Amygdala (tissue), 56 donors: ENCODE results near the gene TMC2.

Experiments used
- DNase-seq, 56 donors: peaks; one replicate each; lab custom pipeline; 2025; lab: John Stamatoyannopoulos, UW

TMC2 gene

DNA sequence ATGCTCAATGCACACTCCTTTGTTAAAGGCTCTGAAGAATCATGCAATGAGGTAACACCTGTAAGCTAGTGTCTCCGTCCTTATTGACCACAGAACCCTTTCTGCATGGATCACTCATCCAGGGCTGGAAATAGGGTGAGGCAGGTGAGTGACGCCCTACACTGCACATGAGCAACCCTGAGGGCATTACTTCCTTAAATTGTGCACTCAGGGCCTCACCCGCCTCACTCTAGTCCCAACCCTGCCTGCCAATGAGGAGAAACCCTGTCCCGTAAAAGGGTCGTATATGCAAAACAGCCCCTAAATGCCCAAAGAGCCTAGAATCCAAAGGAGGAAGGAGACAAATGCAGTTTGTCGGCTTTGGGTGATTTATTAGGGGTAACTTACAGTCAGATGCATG, 82.4 kb downstream of the TMC2 start:
- no peak for DNase-seq

DNA sequence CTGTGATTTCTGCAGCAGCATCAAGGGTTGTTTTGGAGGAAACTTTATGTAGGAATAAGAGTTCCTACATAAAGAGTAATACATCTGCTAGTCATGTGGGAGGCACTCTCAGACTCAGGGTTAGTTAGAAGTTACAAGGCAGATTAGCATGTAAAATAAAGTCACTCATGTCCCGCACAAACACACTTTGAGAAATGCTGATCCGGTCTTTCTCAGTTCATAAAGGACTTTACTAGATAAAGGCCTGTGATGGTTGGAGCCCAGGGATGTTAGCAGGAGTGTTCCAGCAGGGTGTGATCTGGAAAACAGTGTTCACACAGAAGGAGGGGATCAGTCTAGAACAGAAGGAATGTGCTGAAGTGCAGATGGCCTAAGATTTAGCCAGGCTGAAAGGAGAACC, 83.0 kb downstream of the TMC2 start:
- DNase-seq: no peak

DNA sequence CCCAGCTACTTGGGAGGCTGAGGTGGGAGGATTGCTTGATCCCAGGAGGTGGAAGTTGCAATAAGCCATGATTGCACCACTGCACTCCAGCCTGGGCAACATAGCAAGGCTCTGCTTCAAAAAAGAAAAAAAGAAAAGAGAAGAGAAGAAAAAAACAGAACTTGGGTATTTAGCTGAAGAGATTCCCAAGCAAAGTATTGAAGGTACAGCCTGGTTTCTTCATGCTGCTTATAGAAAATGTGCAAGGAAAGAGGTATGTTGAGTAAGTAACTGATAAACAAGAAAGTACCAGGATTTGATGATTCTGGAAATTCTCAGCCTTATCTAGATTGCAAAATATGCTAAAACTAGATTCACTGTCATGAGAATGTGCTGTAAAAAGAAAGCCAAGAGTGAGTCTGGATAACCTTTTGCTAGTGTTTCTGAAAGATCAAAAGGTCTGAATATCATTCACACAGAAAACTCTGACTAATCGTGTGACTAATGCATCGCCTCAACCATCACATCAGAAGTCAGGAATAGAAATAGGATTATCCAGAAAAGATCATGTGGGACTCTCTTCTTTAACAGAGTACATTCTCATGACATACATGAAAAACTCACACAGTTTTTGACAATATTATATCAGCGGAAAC, 83.7 kb downstream of the TMC2 start:
- no peak for DNase-seq

DNA sequence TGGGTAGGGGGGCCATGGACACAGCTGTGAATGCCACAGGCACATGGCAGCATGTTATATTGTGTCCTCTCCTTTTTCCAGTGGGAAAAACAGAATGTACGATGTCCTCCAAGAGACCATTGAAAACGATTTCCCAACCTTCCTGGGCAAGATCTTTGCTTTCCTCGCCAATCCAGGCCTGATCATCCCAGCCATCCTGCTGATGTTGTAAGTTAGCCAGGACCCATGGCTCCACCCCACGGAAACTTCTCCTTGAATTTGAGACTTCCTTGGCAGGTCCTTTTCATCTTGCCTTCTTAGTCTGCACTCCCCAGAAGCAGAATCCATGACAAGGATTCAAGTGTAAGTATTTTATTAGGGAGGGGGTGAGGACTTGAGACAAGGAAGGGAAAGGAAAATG, 87.8 kb downstream of the TMC2 start:
- DNase-seq: no peak

DNA sequence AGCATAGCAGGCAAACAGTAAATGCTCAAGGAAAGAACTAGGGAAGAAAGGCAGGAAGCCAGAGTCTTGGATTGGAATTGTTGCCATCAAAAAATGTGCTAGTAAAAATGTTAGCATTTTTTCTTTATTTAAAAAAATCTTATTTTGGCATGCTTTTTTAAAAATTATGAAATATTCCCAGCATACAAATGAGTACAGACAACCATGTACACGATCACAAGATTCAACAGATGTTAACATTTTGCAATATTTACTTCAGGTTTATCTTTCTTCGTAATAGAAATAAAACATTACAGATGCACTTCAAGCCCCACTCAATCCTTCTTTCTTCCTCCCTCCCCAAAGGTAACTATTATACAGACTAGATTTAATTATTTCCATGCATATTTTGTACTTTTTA, 88.7 kb downstream of the TMC2 start:
- no peak for DNase-seq

DNA sequence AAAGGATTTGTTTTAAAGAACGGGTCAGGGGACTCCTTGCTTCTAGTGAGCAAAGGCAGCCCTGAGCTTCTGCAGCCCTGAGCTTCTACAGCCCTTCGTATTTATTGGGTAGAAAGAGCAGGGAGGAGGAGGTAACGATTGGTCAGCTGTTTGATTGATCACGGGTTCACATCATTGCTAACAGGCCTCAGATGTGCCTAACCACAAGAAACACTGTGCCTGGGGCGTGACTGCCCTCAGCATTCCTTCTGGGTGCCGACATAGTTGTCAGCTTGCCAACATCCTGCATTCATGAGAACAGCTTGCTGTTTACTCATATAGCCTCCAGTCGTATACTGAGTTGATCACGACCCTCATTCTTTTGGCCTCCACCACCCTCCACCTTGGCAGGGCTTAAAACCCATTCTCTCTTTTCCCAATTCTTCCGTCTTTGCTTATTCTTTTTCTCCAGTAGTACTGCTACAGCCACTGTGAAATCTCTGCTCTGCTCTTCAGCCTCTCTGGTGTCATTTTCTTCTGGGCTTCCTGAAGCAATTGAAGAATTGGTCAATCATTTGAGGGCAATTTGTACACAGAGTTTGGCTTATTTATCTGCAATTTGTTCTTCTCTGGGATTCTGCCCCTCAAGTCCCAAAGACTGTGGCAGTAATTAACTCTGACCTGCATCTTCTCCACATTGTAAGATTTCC, 90.6 kb downstream of the TMC2 start:
- DNase-seq: no peak

DNA sequence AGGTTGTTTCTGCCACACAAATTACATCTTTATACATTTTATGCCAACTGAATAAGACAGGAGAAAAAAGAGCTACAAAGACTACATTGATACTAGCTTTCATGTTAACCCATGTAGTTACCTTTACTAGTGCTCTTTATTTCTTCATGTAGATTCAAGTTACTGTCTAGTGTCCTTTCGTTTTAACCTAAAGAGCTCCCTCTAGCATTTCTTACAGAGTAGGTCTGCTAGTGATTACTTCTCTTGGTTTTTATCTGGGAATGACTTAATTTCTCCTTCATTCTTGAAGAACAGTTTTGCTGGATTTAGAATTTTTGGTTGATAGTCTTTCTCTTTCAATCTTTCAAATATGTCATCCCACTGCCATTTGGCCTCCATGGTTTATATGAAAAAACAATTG, 94.9 kb downstream of the TMC2 start:
- no peak for DNase-seq

DNA sequence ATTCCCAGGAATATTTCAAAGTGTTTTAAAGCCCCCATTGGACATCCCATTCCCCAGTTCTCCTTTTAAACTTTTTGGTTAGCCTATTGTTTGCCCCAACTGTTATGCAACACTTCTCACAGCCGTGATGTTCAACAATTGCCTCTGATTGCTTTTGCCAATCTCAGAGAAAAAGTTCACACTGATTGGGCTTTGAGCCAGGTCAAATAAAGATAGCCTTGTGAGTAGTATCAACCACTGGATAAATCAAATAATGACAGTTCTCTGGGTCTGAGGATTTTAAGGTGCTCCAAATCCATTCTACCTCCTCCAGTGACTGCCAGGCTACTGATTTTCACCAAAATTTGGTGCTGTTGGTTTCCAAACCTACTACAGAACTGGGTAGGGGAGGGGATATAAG, 97.0 kb downstream of the TMC2 start:
- DNase-seq: no peak

DNA sequence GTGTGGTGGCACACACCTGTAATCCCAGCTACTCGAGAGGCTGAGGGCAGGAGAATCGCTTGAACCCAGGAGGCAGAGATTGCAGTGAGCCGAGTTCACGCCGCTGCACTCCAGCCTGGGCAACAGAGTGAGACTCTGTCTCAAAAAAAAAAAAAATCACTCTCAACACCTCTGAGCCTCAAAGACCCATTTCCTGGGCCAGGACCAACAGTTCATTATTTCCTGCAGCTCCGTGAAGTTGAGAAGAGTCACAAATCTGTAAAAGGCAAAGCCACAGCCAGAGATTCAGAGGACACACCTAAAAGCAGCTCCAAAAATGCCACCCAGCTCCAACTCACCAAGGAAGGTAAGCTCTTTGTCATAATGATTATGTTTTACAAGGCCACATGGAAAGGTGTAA, 100.9 kb downstream of the TMC2 start:
- DNase-seq: no peak

DNA sequence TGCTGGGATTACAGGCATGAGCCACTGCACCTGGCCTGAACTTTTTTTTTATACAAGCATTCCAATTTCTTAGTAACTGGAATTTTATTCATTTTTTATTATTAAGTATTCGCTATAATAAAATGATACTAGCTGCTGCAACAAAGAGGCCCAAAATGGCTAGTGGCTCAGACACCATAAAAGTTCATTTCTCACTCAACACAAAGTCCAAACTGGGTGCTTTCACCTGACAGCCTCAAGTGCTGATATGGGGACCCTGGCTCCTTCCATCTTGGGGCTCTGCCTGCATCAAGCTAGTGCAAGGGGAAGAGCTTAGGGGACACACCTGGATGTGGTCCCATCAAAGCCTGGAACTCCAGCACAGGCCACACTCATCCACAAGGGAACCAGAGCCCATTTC, 103.9 kb downstream of the TMC2 start:
- no peak for DNase-seq

DNA sequence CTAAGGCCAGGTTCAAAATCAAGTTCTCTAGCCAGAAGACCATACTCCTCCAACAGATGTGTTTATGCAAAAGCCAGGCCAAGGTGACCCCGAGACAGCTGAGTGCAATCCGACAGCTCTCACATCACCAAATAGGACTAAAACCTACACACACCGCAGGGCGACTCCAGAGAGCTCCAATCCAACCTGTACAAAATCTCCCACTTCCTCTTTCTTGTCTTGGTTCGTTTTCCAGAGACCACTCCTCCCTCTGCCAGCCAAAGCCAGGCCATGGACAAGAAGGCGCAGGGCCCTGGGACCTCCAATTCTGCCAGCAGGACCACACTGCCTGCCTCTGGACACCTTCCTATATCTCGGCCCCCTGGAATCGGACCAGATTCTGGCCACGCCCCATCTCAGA, 104.5 kb downstream of the TMC2 start:
- no peak for DNase-seq

DNA sequence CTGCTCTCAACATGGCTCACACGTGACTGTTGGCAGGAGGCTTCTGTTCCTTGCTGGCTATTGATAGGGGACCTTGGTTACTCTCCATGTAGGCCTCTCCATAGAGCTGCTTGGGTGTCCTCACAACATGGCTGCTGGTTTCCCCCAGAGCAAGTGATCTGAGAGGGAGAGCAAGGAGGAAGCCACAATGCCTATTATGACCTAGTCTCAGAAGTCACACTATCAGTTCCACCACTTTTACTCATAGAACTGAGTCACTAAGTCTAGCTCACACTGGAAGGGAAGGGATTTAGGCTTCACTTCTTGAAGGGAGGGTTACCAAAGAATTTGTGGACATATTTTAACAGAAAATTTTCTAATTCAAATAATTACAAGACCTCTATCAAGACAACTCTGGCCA, 107.3 kb downstream of the TMC2 start:
- DNase-seq: no peak

DNA sequence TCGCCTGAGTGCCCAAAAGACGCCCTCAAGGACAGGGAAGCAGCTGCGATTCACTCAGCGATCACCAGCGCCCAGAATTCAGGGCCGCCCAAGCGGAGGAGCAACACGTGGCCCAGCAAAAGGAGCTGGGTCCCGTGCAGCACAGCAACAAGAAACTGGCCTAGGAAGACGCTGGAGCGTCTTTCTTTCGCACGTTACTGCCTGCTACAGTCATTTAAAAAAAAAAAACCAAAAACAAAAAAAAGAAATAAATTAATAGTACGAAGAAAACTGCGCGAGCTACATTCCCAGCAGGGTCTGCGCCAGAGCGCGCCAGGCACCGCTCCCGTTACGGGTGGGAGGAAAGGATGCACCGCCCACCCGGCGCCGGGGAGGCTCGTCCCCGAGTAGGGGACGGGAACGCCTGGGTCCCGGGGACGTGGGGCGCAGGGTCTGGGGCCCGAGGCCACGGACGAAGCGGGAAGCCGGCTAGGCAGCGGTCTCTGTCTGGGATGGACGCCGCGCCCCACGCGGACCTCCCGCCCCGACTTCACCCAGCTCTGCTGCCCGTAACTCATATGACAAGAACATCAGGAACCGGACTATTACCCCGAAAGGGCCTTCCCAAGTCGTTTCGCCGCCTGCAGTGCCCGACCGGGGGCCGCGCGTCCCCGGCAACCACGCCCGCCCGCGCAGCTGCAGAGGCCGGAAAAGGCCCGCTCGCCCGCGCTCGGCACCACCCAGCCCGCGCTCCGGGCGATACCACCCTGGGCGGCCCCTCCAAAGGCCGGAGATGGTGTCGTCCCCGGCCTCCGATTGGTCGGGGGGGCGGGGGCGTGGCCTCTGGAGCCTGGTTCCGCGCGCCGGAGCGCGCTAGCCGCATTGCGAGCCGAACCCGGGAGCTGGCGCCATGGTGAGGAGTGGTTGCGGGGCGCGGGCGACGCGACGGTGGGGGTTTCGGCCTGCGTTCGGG, 115.7 kb downstream of the TMC2 start, which contains the start of gene NOP56:
TSS of gene NOP56 (plus strand) at position 861 of the 952 bp plus-strand sequence. CDS start at position 890, 29 bp downstream.
- DNase-seq: peak in 55 of 56 donors; percentile 63 to 95 (median 87)

DNA sequence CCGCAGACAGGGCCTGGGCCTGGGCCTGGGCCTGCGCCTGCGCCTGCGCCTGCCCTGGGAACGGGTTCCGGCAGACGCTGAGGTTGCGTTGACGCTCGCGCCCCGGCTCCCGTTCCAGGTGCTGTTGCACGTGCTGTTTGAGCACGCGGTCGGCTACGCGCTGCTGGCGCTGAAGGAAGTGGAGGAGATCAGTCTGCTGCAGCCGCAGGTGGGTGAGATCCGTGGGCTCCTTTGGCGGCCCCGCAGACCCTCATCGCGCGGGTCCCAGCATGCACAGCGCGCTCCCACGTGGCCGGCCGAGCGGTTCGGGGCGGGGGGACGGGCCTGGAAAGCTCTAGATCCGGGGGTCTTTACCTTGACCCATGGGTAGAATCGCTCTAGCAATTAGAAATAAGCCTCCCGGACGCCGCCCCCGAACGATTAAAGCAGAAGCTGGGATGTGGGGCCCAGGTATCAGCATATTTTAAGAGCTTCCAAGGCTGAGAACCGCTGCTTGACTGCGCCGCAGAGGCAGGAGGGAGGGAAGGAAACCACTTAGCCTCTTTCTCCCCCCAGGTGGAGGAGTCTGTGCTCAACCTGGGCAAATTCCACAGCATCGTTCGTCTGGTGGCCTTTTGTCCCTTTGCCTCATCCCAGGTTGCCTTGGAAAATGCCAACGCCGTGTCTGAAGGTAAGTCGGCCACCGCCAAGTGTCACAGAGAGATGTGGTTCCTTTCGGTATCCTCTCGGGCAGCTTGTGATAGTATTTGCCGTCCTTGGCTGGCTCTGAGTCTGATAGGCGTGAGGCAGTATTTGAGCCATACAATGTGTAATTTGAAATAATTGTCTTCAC, 116.6 kb downstream of the TMC2 start:
- peak in 42 of 56 donors; percentile 4 to 82 (median 63) for DNase-seq

DNA sequence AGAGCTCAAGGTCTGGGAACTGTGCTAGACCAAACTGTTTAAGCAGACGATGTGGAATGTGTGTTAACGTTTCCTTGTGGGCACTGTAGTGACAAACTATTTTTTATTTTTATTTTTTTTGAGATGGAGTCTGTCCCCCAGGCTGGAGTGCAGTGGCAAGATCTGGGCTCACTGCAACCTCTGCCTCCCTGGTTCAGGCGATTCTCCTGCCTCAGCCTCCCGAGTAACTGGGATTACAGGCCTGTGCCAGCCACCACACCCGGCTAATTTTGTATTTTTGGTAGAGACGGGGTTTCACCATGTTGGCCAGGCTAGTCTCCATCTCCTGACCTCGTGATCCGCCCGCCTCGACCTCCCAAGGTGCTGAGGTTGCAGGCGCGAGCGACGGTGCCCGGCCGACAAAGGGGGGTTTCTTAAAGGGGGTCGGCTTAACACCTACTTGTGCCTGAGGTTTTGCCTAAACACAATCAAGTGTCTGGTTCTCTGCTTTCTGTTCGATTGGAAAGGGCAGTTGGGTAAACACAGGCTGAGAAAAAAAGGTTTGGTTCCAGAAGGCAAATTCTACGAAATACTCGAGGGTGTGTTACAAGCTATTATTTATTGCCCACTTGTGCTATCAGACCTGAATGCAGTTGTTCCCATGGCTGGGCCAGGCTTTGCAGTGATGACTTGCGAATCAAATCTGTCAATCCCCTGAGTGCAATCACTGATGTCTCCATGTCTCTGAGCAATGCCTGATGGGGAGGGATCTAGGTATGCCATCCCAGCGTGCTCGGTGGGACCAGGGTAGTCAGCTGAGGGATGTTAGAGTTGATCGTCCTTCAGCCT, 117.4 kb downstream of the TMC2 start:
- no peak for DNase-seq

DNA sequence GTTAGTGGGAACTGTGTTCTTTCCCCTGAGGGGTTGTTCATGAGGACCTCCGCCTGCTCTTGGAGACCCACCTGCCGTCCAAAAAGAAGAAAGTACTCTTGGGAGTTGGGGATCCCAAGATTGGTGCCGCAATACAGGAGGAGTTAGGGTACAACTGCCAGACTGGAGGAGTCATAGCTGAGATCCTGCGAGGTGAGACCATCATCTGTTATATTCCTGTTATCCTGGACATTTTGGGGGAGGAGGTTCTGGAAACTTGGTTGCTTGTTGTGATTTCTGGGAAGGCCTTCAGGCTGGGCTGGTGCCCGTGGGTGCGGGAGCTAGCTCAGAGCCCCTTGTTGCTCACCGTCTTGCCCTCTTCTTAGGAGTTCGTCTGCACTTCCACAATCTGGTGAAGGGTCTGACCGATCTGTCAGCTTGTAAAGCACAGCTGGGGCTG, 118.0 kb downstream of the TMC2 start:
- no peak for DNase-seq

DNA sequence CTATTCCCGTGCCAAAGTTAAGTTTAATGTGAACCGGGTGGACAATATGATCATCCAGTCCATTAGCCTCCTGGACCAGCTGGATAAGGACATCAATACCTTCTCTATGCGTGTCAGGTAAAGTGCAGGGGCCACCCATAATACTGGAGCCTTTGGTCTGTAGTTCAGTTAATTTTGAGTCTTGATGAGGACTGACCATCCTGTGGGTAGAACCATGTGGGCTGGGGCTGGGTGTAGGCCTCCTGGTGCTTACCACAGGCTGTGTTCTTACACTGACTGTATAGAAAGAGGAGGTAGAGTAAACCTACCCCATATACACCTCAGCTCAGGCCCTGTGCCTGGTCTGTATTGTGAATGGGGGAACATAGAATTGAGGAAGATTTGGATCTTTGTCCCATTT, 118.5 kb downstream of the TMC2 start:
- DNase-seq: no peak

DNA sequence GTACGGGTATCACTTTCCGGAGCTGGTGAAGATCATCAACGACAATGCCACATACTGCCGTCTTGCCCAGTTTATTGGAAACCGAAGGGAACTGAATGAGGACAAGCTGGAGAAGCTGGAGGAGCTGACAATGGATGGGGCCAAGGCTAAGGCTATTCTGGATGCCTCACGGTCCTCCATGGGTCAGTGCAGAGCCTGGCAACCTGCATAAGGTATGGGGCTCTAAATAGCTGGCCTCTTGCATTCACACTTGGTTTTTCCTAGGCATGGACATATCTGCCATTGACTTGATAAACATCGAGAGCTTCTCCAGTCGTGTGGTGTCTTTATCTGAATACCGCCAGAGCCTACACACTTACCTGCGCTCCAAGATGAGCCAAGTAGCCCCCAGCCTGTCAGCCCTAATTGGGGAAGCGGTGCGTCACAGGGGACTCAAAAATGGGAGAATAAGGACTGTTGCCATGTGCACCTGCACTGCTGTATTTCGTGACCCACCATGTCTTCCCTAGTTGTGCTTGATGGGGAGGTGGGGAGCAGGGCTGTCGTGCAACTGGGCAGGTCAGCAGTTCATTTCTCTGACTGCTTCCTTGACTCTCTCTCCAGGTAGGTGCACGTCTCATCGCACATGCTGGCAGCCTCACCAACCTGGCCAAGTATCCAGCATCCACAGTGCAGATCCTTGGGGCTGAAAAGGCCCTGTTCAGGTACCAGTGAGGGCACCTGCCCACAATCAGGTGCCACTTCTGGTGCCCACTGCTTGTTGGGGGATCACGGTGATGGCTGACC, 119.2 kb downstream of the TMC2 start:
- no peak for DNase-seq
